A673 (cell line): Measurements from ENCODE around the gene COX18. TPM values are rescaled to one million over a fixed set of nuclear protein-coding genes. Genes with fewer than 3 reads are reported as not detected.

Experiments
- BruUV-seq: library from RNA; stranded (reverse); fragments of 400-500 nt; replicated peaks from 2 replicates; lab custom pipeline; 2021; lab: Mats Ljungman, UMichigan
- CTCF ChIA-PET: fragments of 300-600 bp; sonication (Branson Sonifier 250); formaldehyde crosslinking; loops from one replicate; lab custom pipeline; 2022; ENCODE audit warnings: antibody characterized with exemption; lab: Charles Lee
- POLR2A ChIA-PET: fragments of 300-600 bp; sonication (Branson Sonifier 250); formaldehyde crosslinking; loops from one replicate; lab custom pipeline; 2022; ENCODE audit warnings: antibody characterized with exemption; ENCODE audit not compliant: low non-redundant PET; lab: Charles Lee
- DNase-seq: peaks from one replicate; pipeline ENCODE4 v3.0.0-alpha.2; 2015; ENCODE audit warnings: low spot score
- H3K27ac ChIP-seq: fragments of 200-600 bp; sonication (generic); 2 replicates; pipeline ENCODE4 v1.5.1; 2016; ENCODE audit warnings: mixed run types, low read depth, mild to moderate bottlenecking, mixed read lengths, antibody characterized with exemption, low read length; ENCODE audit not compliant: poor library complexity, severe bottlenecking
- H3K27me3 ChIP-seq: fragments of 200-600 bp; sonication (generic); replicated peaks from 2 replicates; pipeline ENCODE4 v1.6.1; 2017; ENCODE audit warnings: mixed run types, low read depth, mild to moderate bottlenecking, mixed read lengths, antibody characterized with exemption, low read length; ENCODE audit not compliant: insufficient read depth, poor library complexity
- H3K36me3 ChIP-seq: fragments of 200-600 bp; sonication (generic); 2 replicates; pipeline ENCODE4 v1.6.1; 2016; ENCODE audit warnings: mixed run types, mild to moderate bottlenecking, mixed read lengths, antibody characterized with exemption, low read length; ENCODE audit not compliant: insufficient read depth, poor library complexity, severe bottlenecking
- H3K4me1 ChIP-seq: fragments of 200-600 bp; sonication (generic); 2 replicates; pipeline ENCODE4 v1.6.1; 2017; ENCODE audit warnings: mixed run types, mild to moderate bottlenecking, mixed read lengths, antibody characterized with exemption, low read length; ENCODE audit not compliant: insufficient read depth, poor library complexity, severe bottlenecking
- H3K4me3 ChIP-seq: fragments of 200-600 bp; sonication (generic); 2 replicates; pipeline ENCODE4 v1.5.1; 2016; ENCODE audit warnings: low read depth, mixed run types, mild to moderate bottlenecking, mixed read lengths, low read length; ENCODE audit not compliant: poor library complexity, severe bottlenecking
- H3K9me3 ChIP-seq: fragments of 200-600 bp; sonication (generic); 2 replicates; pipeline ENCODE4 v1.6.1; 2016; ENCODE audit warnings: mixed run types, low read depth, mild to moderate bottlenecking, mixed read lengths, antibody characterized with exemption, low read length; ENCODE audit not compliant: poor library complexity, severe bottlenecking
- CTCF ChIP-seq: fragments of 300-800, 200-600 bp; sonication (generic); conservative IDR thresholded peaks from 2 replicates; pipeline ENCODE4 v1.5.1; 2017; ENCODE audit warnings: low read depth, mild to moderate bottlenecking, antibody characterized with exemption, low read length, moderate library complexity, mixed read lengths
- EZH2 ChIP-seq: fragments of 200-600 bp; sonication (generic); IDR thresholded peaks from 2 replicates; pipeline ENCODE4 v1.6.1; 2017; ENCODE audit warnings: borderline replicate concordance, low read depth, mild to moderate bottlenecking, mixed read lengths, antibody characterized with exemption, low read length; ENCODE audit not compliant: poor library complexity, severe bottlenecking
- intact Hi-C: fragments of 100-400 bp; cut with micrococcal nuclease; formaldehyde crosslinking; loops from one replicate; pipeline ENCODE4 v1.10.0; 2022; ENCODE audit not compliant: unreplicated experiment
- total RNA-seq: library from RNA; stranded (reverse); gene quantifications from 2 replicates; pipeline ENCODE4 v1.2.3, GENCODE V29; 2021

COX18 gene
- total RNA-seq, 1 experiment from 2014 or later, result 11.1 TPM

GRCh38 chr4:73018595-73018994, 50.9 kb downstream of the COX18 start:
- no peaks in the 10 kb centered on the region for H3K9me3 ChIP-seq
- H3K27ac ChIP-seq, result no peak overlapping the region
- no TSS peak for BruUV-seq
- H3K36me3 ChIP-seq, result no peaks in the 10 kb centered on the region
- ChIA-PET POLR2A (no interaction called here), CTCF (no interaction called here)
- TF ChIP-seq EZH2 (no peak), CTCF (no peak)
- H3K27me3 ChIP-seq, result no peaks in the 10 kb centered on the region
- intact Hi-C loops, result loop anchor here (2.0 to 5.0 kb wide), 2 partner anchors 316 to 716 kb away; no protein-coding TSS in a partner anchor
- no peak overlapping the region for H3K4me3 ChIP-seq
- H3K4me1 ChIP-seq, result no peaks in the 10 kb centered on the region
- no peak for DNase-seq

GRCh38 chr4:73013310-73013709, 56.2 kb downstream of the COX18 start:
- BruUV-seq, result no TSS peak
- no peaks in the 10 kb centered on the region for H3K9me3 ChIP-seq
- H3K27ac ChIP-seq, result no peak overlapping the region
- ChIA-PET CTCF (no interaction called here), POLR2A (no interaction called here)
- H3K27me3 ChIP-seq, result no peaks in the 10 kb centered on the region
- intact Hi-C loops, result no loop called here
- TF ChIP-seq EZH2, result no peak
- no peak overlapping the region for H3K4me3 ChIP-seq
- DNase-seq, result no peak
- no peaks in the 10 kb centered on the region for H3K36me3 ChIP-seq
- no peaks in the 10 kb centered on the region for H3K4me1 ChIP-seq

GRCh38 chr4:73012673-73013072, 56.8 kb downstream of the COX18 start:
- Histone ChIP-seq H3K27me3 (no peaks in the 10 kb centered on the region), H3K27ac (no peak overlapping the region), H3K4me1 (no peaks in the 10 kb centered on the region), H3K4me3 (no peak overlapping the region), H3K36me3 (no peaks in the 10 kb centered on the region), H3K9me3 (no peaks in the 10 kb centered on the region)
- BruUV-seq, result no TSS peak
- TF ChIP-seq EZH2 (no peak), CTCF (no peak)
- intact Hi-C loops, result no loop called here
- no peak for DNase-seq
- POLR2A ChIA-PET, result no interaction called here
- CTCF ChIA-PET, result no interaction called here

GRCh38 chr4:73011629-73011985, 57.9 kb downstream of the COX18 start:
- no peak overlapping the region for H3K4me3 ChIP-seq
- H3K27me3 ChIP-seq, result no peaks in the 10 kb centered on the region
- DNase-seq, result no peak
- intact Hi-C loops, result no loop called here
- no peak for TF ChIP-seq EZH2
- no peak for TF ChIP-seq CTCF
- BruUV-seq, result no TSS peak
- ChIA-PET CTCF (no interaction called here), POLR2A (no interaction called here)
- H3K9me3 ChIP-seq, result no peaks in the 10 kb centered on the region
- no peaks in the 10 kb centered on the region for H3K36me3 ChIP-seq
- no peak overlapping the region for H3K27ac ChIP-seq
- H3K4me1 ChIP-seq, result no peaks in the 10 kb centered on the region
